Central memory CD8-positive, alpha-beta T cell (primary cell): ENCODE results near the gene SLC7A8.
"Not testable (repeated sequence)": the region's sequence is repeated elsewhere in the genome, so short reads cannot be mapped to it uniquely, and the experiment has no call there.

Source experiments
- ATAC-seq: fragments of 150-1000 bp; cut with Tn5 transposase; replicated peaks from 2 replicates; pipeline ENCODE4 v1.10.0; 2022; ENCODE audit warnings: mild to moderate bottlenecking, moderate FRiP score, moderate number of reproducible peaks; ENCODE audit not compliant: poor library complexity, severe bottlenecking; ENCODE audit errors: extremely low read depth
- DNase-seq, 2 donors: peaks; one replicate each; pipeline ENCODE4 v3.0.0; 2021; ENCODE audit warnings: low spot score in 2 of 2
- H3K27ac Mint-ChIP-seq: one replicate; pipeline ENCODE4 v1.8.0; 2022; ENCODE audit warnings: low read depth, mild to moderate bottlenecking, moderate library complexity, mixed read lengths
- H3K27me3 Mint-ChIP-seq: one replicate; pipeline ENCODE4 v1.8.0; 2022; ENCODE audit warnings: mixed read lengths
- H3K36me3 Mint-ChIP-seq: one replicate; pipeline ENCODE4 v1.8.0; 2022; ENCODE audit warnings: mild to moderate bottlenecking, moderate library complexity, mixed read lengths; ENCODE audit not compliant: insufficient read depth
- H3K4me1 Mint-ChIP-seq: one replicate; pipeline ENCODE4 v1.8.0; 2022; ENCODE audit warnings: mixed read lengths
- H3K4me3 Mint-ChIP-seq: one replicate; pipeline ENCODE4 v1.8.0; 2022; ENCODE audit warnings: mild to moderate bottlenecking, moderate library complexity, mixed read lengths
- H3K9me3 Mint-ChIP-seq: one replicate; pipeline ENCODE4 v1.8.0; 2022; ENCODE audit warnings: mixed read lengths

Gene SLC7A8

DNA sequence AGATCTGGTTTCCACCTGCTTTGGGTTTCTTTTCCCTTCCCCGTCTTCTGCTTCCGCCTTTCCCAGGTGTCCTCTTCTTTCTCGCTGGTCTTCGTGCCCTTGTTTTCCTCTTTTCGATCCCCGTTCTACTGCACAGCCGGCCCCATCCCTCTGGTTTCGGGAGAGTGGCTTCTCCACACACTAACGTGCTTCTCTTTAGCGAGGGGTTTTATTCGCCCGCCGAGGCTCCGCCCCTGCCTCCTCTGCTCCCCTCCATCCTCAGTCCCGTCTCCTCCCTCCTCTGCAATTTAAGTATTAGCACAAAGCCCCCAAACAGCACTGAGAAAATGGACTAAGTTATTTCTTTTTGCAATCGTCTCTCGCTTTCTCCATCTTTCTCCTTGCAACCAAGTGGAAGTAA, at the start of gene SLC7A8:
SLC7A8 (minus strand) TSS at position 182 of the 400 bp plus-strand sequence. CDS start 746 bp downstream, outside the sequence.
- H3K27me3 Mint-ChIP-seq, result no peaks in the 10 kb centered on the region
- ATAC-seq, result peak; percentile 43

GRCh38 chr14:23232241-23232808, 48.9 kb upstream of the SLC7A8 start:
- not testable (repeated sequence) for H3K4me1 Mint-ChIP-seq, H3K9me3 Mint-ChIP-seq, H3K4me3 Mint-ChIP-seq

More for the DNA sequence above, at the start of gene SLC7A8:
- no peak for DNase-seq
- Mint-ChIP-seq H3K4me3 (no peak within 1 kb of the TSS), H3K9me3 (no peaks in the 10 kb centered on the region), H3K4me1 (no peaks in the 10 kb centered on the region), H3K36me3 (no peaks in the 10 kb centered on the region), H3K27ac (no peak within 1 kb of the TSS)

GRCh38 chr14:23228812-23229211, 45.4 kb upstream of the SLC7A8 start:
- no peak for ATAC-seq

More at GRCh38 chr14:23232241-23232808, 48.9 kb upstream of the SLC7A8 start:
- H3K27me3 Mint-ChIP-seq, H3K27ac Mint-ChIP-seq, H3K36me3 Mint-ChIP-seq, DNase-seq, ATAC-seq: not testable (repeated sequence)

GRCh38 chr14:23227566-23227965, 44.1 kb upstream of the SLC7A8 start:
- Mint-ChIP-seq H3K9me3 (no peaks in the 10 kb centered on the region), H3K27me3 (peaks cover 23% of the 10 kb centered on the region), H3K36me3 (no peaks in the 10 kb centered on the region), H3K4me1 (no peaks in the 10 kb centered on the region), H3K27ac (no peak overlapping the region), H3K4me3 (no peak overlapping the region)
- no peak for DNase-seq
- no peak for ATAC-seq

More at GRCh38 chr14:23228812-23229211, 45.4 kb upstream of the SLC7A8 start:
- Mint-ChIP-seq H3K27ac (no peak overlapping the region), H3K36me3 (no peaks in the 10 kb centered on the region), H3K4me3 (no peak overlapping the region), H3K4me1 (no peaks in the 10 kb centered on the region), H3K27me3 (peaks cover 17% of the 10 kb centered on the region), H3K9me3 (no peaks in the 10 kb centered on the region)
- DNase-seq, result no peak

GRCh38 chr14:23224958-23225357, 41.5 kb upstream of the SLC7A8 start:
- H3K9me3 Mint-ChIP-seq, DNase-seq, ATAC-seq, H3K27ac Mint-ChIP-seq, H3K4me3 Mint-ChIP-seq, H3K4me1 Mint-ChIP-seq, H3K36me3 Mint-ChIP-seq: not testable (repeated sequence)
- peaks cover 47% of the 10 kb centered on the region for H3K27me3 Mint-ChIP-seq

DNA sequence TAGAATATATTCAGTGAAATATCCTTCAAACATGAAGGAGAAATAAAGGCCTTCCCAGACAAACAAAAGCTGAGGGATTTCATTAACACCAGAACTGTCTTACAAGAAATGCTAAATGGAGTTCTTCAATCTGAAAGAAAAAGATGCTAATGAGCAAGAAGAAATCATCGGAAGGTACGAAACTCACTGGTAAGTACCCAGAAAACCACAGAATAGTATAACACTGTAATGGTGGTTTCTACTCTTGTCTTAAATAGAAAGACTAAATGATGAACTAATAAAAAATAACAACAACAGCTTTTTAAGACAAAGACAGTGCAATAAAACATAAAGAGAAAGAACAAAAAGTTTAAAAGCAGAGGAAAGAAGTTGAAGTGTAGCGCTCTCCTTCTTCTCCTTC, 35.6 kb upstream of the SLC7A8 start:
- Mint-ChIP-seq H3K27me3 (peaks cover 77% of the 10 kb centered on the region), H3K4me3 (no peak overlapping the region), H3K9me3 (no peaks in the 10 kb centered on the region), H3K36me3 (peaks cover 2% of the 10 kb centered on the region), H3K27ac (no peak overlapping the region), H3K4me1 (no peaks in the 10 kb centered on the region)
- no peak for DNase-seq
- ATAC-seq, result no peak

DNA sequence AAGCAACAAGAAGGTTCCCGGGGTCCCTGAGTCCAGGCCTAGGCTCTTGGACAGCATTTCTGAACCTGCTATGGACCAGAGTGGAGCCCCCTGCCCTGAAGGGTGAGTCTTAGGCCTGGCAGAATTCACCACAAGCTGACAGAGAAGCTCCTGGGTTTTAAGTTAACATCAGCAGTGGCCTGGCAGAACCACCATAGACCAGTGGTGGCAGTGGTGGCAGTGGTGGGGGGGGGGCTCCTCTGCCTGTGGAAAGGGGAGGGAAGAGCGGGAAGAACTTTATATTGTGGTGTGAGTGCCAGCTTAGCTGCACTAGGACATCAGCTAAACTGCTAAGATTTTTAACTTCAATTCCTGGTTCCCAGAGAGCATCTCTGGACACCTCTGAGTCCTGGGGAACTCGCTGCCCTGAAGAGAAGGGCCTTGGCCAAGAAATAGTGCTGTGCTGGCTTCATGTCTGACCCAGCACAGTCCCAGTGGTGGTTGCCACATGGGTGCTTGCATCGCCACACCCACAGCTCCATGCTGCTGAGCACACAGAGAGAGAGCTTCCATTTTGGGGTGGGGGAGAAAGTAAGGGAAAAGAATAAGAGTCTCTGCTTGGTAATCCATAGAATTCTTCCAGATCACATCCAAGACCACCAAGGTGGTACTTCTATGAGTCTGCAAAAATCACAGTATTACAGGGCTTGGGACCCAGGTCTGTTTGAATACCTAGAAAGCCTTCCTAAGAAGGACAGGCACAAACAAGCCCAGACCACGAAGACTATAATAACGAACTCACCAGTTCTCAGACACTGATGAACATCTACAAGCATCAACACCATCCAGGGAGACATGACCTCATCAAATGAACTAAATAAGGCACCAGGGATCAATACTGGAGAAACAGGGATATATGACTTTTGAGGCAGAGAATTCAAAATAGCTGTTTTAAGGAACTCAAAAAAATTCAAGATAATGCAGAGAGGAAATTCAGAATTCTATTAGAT, 33.9 kb upstream of the SLC7A8 start:
- H3K27ac Mint-ChIP-seq, result no peak overlapping the region
- H3K27me3 Mint-ChIP-seq, result peaks cover 75% of the 10 kb centered on the region
- H3K9me3 Mint-ChIP-seq, result no peaks in the 10 kb centered on the region
- no peak for DNase-seq
- H3K36me3 Mint-ChIP-seq, result peaks cover 2% of the 10 kb centered on the region
- H3K4me3 Mint-ChIP-seq, result no peak overlapping the region
- no peaks in the 10 kb centered on the region for H3K4me1 Mint-ChIP-seq
- ATAC-seq, result no peak

DNA sequence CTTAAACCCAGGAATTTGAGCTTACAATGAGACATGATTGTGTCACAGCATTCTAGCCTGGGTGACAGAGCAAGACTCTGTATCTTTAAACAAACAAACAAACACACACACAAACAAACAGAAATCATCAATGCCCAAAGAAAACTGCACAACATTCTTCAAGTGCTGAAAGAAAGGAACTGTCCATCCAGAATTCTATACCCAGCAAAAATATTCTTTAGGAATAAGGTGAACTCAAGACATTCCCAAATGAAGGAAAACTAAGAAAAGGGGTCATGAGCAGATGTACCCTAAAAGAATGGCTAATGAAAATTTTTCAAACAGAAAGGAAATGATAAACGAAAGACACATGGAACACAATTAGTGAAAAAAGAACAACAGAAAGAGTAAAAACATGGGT, 32.0 kb upstream of the SLC7A8 start:
- H3K27ac Mint-ChIP-seq, result no peak overlapping the region
- H3K9me3 Mint-ChIP-seq, result no peaks in the 10 kb centered on the region
- no peak for ATAC-seq
- H3K4me1 Mint-ChIP-seq, result no peaks in the 10 kb centered on the region
- peaks cover 73% of the 10 kb centered on the region for H3K27me3 Mint-ChIP-seq
- H3K36me3 Mint-ChIP-seq, result no peaks in the 10 kb centered on the region
- DNase-seq, result no peak
- no peak overlapping the region for H3K4me3 Mint-ChIP-seq

GRCh38 chr14:23209651-23210423, 26.4 kb upstream of the SLC7A8 start:
- no peak for DNase-seq
- Mint-ChIP-seq H3K4me1 (no peaks in the 10 kb centered on the region), H3K27me3 (peaks cover 70% of the 10 kb centered on the region), H3K36me3 (no peaks in the 10 kb centered on the region), H3K27ac (no peak overlapping the region), H3K9me3 (no peaks in the 10 kb centered on the region), H3K4me3 (no peak overlapping the region)
- no peak for ATAC-seq

- H3K36me3 Mint-ChIP-seq, result no peaks in the 10 kb centered on the region
- no peaks in the 10 kb centered on the region for H3K4me1 Mint-ChIP-seq
- H3K27me3 Mint-ChIP-seq, result peaks cover 77% of the 10 kb centered on the region
- DNase-seq (no peak), ATAC-seq (no peak)
- H3K27ac Mint-ChIP-seq, result no peak overlapping the region
- no peak overlapping the region for H3K4me3 Mint-ChIP-seq
- no peaks in the 10 kb centered on the region for H3K9me3 Mint-ChIP-seq
These were observed 24.9 kb upstream of the SLC7A8 start for GRCh38 chr14:23208324-23208723.

GRCh38 chr14:23207146-23207540, 23.7 kb upstream of the SLC7A8 start:
- Mint-ChIP-seq H3K4me3 (no peak overlapping the region), H3K36me3 (no peaks in the 10 kb centered on the region), H3K4me1 (no peaks in the 10 kb centered on the region), H3K27me3 (peaks cover 73% of the 10 kb centered on the region), H3K27ac (no peak overlapping the region), H3K9me3 (no peaks in the 10 kb centered on the region)
- DNase-seq, result no peak
- ATAC-seq, result no peak

- no peak overlapping the region for H3K4me3 Mint-ChIP-seq
- no peaks in the 10 kb centered on the region for H3K9me3 Mint-ChIP-seq
- DNase-seq (no peak), ATAC-seq (no peak)
- no peaks in the 10 kb centered on the region for H3K36me3 Mint-ChIP-seq
- no peak overlapping the region for H3K27ac Mint-ChIP-seq
- no peaks in the 10 kb centered on the region for H3K4me1 Mint-ChIP-seq
- H3K27me3 Mint-ChIP-seq, result peaks cover 68% of the 10 kb centered on the region
These were observed 23.1 kb upstream of the SLC7A8 start for GRCh38 chr14:23206422-23207145.
